ENCODE measurements around the gene RAB6B.

The RAB6B gene

DNA sequence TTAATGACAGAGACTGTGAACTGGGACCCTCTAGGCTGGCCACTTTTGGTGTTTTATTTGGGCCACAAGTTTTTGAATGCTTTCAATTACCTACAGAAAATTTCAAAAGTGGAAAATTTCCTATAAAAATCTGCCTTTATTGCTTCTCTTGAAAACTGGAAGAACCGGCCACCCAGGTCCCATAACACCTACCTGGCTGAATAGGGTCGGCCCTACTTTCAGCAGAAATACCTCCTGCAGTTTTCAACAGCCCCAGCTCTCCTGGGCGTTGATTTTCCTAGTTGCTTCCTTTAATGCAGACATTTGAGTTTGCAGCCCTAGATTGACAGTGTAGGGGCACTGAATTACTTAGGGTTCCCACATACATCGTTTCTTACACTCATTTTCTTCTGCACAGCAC, 90.8 kb downstream of the RAB6B start:
- no peak for DNase-seq (ENCODE audit: extremely low read depth, low read depth)
- H3K4me3 ChIP-seq (replicated peaks; ENCODE audit: low read depth, low read length): peak overlapping the region; percentile 84; the same call in 1 of the 2 replicates
- TF ChIP-seq, protein P1, sequence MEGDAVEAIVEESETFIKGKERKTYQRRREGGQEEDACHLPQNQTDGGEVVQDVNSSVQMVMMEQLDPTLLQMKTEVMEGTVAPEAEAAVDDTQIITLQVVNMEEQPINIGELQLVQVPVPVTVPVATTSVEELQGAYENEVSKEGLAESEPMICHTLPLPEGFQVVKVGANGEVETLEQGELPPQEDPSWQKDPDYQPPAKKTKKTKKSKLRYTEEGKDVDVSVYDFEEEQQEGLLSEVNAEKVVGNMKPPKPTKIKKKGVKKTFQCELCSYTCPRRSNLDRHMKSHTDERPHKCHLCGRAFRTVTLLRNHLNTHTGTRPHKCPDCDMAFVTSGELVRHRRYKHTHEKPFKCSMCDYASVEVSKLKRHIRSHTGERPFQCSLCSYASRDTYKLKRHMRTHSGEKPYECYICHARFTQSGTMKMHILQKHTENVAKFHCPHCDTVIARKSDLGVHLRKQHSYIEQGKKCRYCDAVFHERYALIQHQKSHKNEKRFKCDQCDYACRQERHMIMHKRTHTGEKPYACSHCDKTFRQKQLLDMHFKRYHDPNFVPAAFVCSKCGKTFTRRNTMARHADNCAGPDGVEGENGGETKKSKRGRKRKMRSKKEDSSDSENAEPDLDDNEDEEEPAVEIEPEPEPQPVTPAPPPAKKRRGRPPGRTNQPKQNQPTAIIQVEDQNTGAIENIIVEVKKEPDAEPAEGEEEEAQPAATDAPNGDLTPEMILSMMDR (IDR thresholded peaks at IDR 0.05; ENCODE audit: low read depth, low read length, missing control alignments): no peak

GRCh38 chr3:133803469-133803868, 92.2 kb downstream of the RAB6B start:
- TF ChIP-seq, protein P1 (IDR thresholded peaks at IDR 0.05; ENCODE audit: low read depth, low read length, missing control alignments): no peak
- no peak for DNase-seq (ENCODE audit: extremely low read depth, low read depth)
- H3K4me3 ChIP-seq (replicated peaks; ENCODE audit: low read depth, low read length): no peak overlapping the region

GRCh38 chr3:133799794-133800585, 95.7 kb downstream of the RAB6B start:
- TF ChIP-seq, protein P1 (IDR thresholded peaks at IDR 0.05; ENCODE audit: low read depth, low read length, missing control alignments): no peak
- no peak for DNase-seq (ENCODE audit: extremely low read depth, low read depth)
- H3K4me3 ChIP-seq (replicated peaks; ENCODE audit: low read depth, low read length): no peak overlapping the region

DNA sequence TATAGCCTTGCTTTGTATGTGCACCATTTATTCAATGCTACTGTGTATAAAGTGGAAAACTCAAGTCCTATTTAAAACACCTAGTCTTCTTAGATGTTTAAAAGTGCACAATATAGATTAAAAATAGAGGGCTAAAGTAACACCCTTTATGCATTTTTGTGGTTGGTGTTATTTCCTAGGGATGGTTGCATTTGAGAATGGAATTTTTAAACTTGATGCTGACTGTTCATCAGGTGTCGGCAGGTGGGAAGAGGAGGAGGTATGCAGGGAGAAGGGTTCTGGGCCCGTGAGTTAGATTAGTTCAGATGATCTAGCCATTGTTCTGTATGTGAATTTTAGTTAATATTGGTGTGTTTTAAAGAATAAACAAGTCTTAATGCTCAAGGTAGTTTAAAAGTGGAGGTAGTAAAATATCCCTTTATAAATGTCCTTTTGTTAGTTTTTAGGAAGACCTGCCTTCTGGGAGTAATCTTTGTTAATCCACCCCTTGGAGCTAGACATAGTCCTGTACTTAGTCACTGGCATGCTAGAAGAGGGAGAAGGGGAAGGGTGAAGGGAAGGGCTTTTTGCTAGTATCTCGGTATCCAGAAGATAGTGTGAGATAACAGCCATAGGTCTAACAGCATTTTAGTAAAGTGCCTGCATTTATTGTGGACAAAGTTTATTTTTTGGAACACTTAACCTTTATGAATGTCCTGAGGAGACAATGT, 98.1 kb downstream of the RAB6B start:
- TF ChIP-seq, protein P1 (IDR thresholded peaks at IDR 0.05; ENCODE audit: low read depth, low read length, missing control alignments): no peak
- no peak overlapping the region for H3K4me3 ChIP-seq (replicated peaks; ENCODE audit: low read depth, low read length)
- no peak for DNase-seq (ENCODE audit: extremely low read depth, low read depth)

DNA sequence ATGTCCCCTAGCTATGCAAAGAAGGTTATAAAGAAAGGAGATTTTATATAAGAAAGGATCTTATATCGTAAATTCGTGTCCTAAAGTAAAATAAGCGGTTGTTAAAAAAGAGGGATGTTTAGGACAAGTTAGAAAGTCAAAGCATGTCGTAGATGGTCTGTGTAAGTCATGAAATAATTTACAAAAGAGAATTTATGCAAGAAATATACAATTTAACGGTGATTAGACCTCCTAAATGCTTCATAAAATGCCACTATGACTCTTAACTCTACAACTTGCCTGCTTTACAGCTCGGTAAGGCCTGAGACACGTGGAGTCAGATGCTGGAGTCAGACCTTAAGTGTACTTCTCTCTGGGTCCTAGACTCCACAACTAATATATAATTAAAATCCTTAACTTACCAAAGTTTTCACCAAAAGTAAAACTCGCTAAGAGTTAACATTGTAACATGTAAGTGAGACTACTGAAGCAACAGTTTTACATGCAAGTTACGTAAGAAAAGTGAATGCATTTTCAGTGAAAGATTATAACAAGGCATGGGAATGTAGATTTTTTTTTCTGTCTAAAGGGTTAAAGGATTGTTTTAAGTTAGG, 103.4 kb downstream of the RAB6B start:
- no peak for DNase-seq (ENCODE audit: extremely low read depth, low read depth)
- H3K4me3 ChIP-seq (replicated peaks; ENCODE audit: low read depth, low read length): no peak overlapping the region
- TF ChIP-seq, protein P1 (IDR thresholded peaks at IDR 0.05; ENCODE audit: low read depth, low read length, missing control alignments): no peak

DNA sequence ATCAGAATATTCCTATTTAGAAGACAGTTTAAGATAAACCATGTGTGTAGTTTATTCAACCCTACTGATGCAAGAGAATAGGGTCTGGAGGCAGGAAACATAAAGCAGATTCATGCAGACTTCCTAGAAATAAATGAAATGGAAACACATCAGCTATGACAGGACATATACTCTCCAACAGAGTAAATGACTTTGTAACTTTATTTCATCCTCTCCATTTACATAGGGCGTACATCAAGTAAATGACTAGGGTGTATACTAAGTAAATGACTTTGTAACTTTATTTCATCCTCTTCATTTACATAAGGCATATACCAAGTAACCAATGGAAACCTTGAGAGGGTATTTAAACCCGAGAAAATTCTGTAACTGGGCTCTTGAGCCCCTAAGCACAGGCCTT, 107.7 kb downstream of the RAB6B start:
- TF ChIP-seq, protein P1 (IDR thresholded peaks at IDR 0.05; ENCODE audit: low read depth, low read length, missing control alignments): no peak
- DNase-seq (ENCODE audit: extremely low read depth, low read depth): no peak
- H3K4me3 ChIP-seq (replicated peaks; ENCODE audit: low read depth, low read length): no peak overlapping the region

Measured in HFF-Myc (cell line).